ENCODE results near the gene CBR3. TPM values are rescaled to one million over a fixed set of nuclear protein-coding genes. Genes with fewer than 3 reads are reported as not detected.
"Not testable (repeated sequence)": the region's sequence is repeated elsewhere in the genome, so short reads cannot be mapped to it uniquely, and the experiment has no call there.

The CBR3 gene
- total RNA-seq, 4 donors from 2014 or later, result 3.4 to 5.1 TPM; not detected in 2

GRCh38 chr21:36127977-36128376 lies 6.9 kb upstream of the CBR3 start:
- 73 to 82% methylated on average over 3 to 5 of the region's 5 CpGs for WGBS, 2 donors (ENCODE audit: low coverage in 1 of 2)
- H3K27me3 ChIP-seq, result no peaks in the 10 kb centered on the region
- H3K36me3 ChIP-seq, result no peaks in the 10 kb centered on the region
- in situ Hi-C loops (cut with MboI; ENCODE audit: low pct_ligation_motif_present in 1 of 4, low pct_unique_long_range_greater_than_20kb in 1 of 4, low sequenced_read_pairs in 3 of 4) (loop anchor here in 2 of 4 donors (25.0 kb wide), 1 partner anchor 209 kb away; no protein-coding TSS in a partner anchor), intact Hi-C loops (cut with DNase I; ENCODE audit: low total_unique reads) (no loop called here)
- DNase-seq, result no peak
- TF ChIP-seq POLR2AphosphoS5 (IDR thresholded peaks at IDR 0.05) (no peak), CTCF (IDR thresholded peaks at IDR 0.05) (peak in 1 of 5 experiments; percentile 22)
- no peak overlapping the region for H3K4me3 ChIP-seq
- H3K4me1 ChIP-seq, result peaks cover 0 to 27% (median 11%) of the 10 kb centered on the region in 4 donors
- no peaks in the 10 kb centered on the region for H3K9me3 ChIP-seq
- H3K27ac ChIP-seq, result no peak overlapping the region

- WGBS, 2 donors (ENCODE audit: low coverage in 1 of 2), result 43 to 65% methylated on average over 1 to 2 of the region's 2 CpGs
- Histone ChIP-seq H3K36me3 (no peaks in the 10 kb centered on the region), H3K27me3 (no peaks in the 10 kb centered on the region), H3K4me1 (peaks cover 0 to 33% (median 16%) of the 10 kb centered on the region in 4 donors), H3K4me3 (no peak overlapping the region), H3K27ac (no peak overlapping the region), H3K9me3 (no peaks in the 10 kb centered on the region)
- in situ Hi-C loops (cut with MboI; ENCODE audit: low pct_ligation_motif_present in 1 of 4, low pct_unique_long_range_greater_than_20kb in 1 of 4, low sequenced_read_pairs in 3 of 4), result loop anchor here in 2 of 4 donors (25.0 kb wide), 1 partner anchor 208 kb away; no protein-coding TSS in a partner anchor
- intact Hi-C loops (cut with DNase I; ENCODE audit: low total_unique reads), result no loop called here
- no peak for DNase-seq
- no peak for TF ChIP-seq CTCF (IDR thresholded peaks at IDR 0.05)
- no peak for TF ChIP-seq EP300 (IDR thresholded peaks at IDR 0.05; ENCODE audit: low read depth)
- no peak for TF ChIP-seq POLR2AphosphoS5 (IDR thresholded peaks at IDR 0.05)
- TF ChIP-seq POLR2A (IDR thresholded peaks at IDR 0.05), result no peak
Measured at GRCh38 chr21:36129219-36129618, 5.7 kb upstream of the CBR3 start.

GRCh38 chr21:36130414-36130762 lies 4.5 kb upstream of the CBR3 start:
- in situ Hi-C loops (cut with MboI; ENCODE audit: low pct_ligation_motif_present in 1 of 4, low pct_unique_long_range_greater_than_20kb in 1 of 4, low sequenced_read_pairs in 3 of 4), result loop anchor here in 2 of 4 donors (25.0 kb wide), 1 partner anchor 207 kb away; no protein-coding TSS in a partner anchor
- H3K27ac ChIP-seq; H3K27me3 ChIP-seq; intact Hi-C loops (cut with DNase I; ENCODE audit: low total_unique reads); H3K9me3 ChIP-seq; H3K36me3 ChIP-seq; DNase-seq: not testable (repeated sequence)
- Histone ChIP-seq H3K4me1 (peaks cover 0 to 40% (median 27%) of the 10 kb centered on the region in 4 donors), H3K4me3 (peak overlapping the region in 3 of 4 donors; percentile 38 to 64 (median 45))
- 26 to 49% methylated on average over 3 to 6 of the region's 18 CpGs for WGBS, 2 donors (ENCODE audit: low coverage in 1 of 2)

- in situ Hi-C loops (cut with MboI; ENCODE audit: low pct_ligation_motif_present in 1 of 4, low pct_unique_long_range_greater_than_20kb in 1 of 4, low sequenced_read_pairs in 3 of 4), result loop anchor here in 2 of 4 donors (25.0 kb wide), 1 partner anchor 206 kb away; no protein-coding TSS in a partner anchor
- H3K4me3 ChIP-seq; intact Hi-C loops (cut with DNase I; ENCODE audit: low total_unique reads); H3K27me3 ChIP-seq; H3K36me3 ChIP-seq; H3K9me3 ChIP-seq; DNase-seq; H3K27ac ChIP-seq: not testable (repeated sequence)
- WGBS, 2 donors (ENCODE audit: low coverage in 1 of 2), result 83 to 89% methylated on average over 5 of the region's 5 CpGs
- peaks cover 0 to 35% (median 25%) of the 10 kb centered on the region in 4 donors for H3K4me1 ChIP-seq
Measured at GRCh38 chr21:36130839-36131238, 4.0 kb upstream of the CBR3 start.

- H3K27me3 ChIP-seq, result no peaks in the 10 kb centered on the region
- no peaks in the 10 kb centered on the region for H3K9me3 ChIP-seq
- intact Hi-C loops (cut with DNase I; ENCODE audit: low total_unique reads), result no loop called here
- no peak for TF ChIP-seq POLR2AphosphoS5 (IDR thresholded peaks at IDR 0.05)
- TF ChIP-seq EP300 (IDR thresholded peaks at IDR 0.05; ENCODE audit: low read depth), result no peak
- no peak for TF ChIP-seq POLR2A (IDR thresholded peaks at IDR 0.05)
- no peak for TF ChIP-seq CTCF (IDR thresholded peaks at IDR 0.05)
- DNase-seq, result peak; percentile 43
- no peaks in the 10 kb centered on the region for H3K36me3 ChIP-seq
- peaks cover 0 to 38% (median 25%) of the 10 kb centered on the region in 4 donors for H3K4me1 ChIP-seq
- no peak overlapping the region for H3K27ac ChIP-seq
- WGBS, 2 donors (ENCODE audit: low coverage in 1 of 2), result 89% methylated on average over 8 of the region's 8 CpGs; no CpG with 5 or more reads in 1 of the 2 donors
- H3K4me3 ChIP-seq, result no peak overlapping the region
- in situ Hi-C loops (cut with MboI; ENCODE audit: low pct_ligation_motif_present in 1 of 4, low pct_unique_long_range_greater_than_20kb in 1 of 4, low sequenced_read_pairs in 3 of 4), result loop anchor here in 2 of 4 donors (25.0 kb wide), 1 partner anchor 205 kb away; no protein-coding TSS in a partner anchor
Measured at GRCh38 chr21:36132696-36133095, 2.2 kb upstream of the CBR3 start.

All from transverse colon (tissue), 4 donors.